CD4-positive, alpha-beta T cell treated with Interleukin-21 for 1 hour (primary cell): ENCODE data around the gene CCDC6.
"Not testable (repeated sequence)": the region's sequence is repeated elsewhere in the genome, so short reads cannot be mapped to it uniquely, and the experiment has no call there.

Experiments used
- DNase-seq: peaks from one replicate; pipeline ENCODE4 v3.0.0-alpha.2; 2020

Gene CCDC6

GRCh38 chr10:59906417-59907202, at the start of gene CCDC6:
Gene CCDC6 (minus strand): TSS chr10:59906556. CDS start chr10:59906424, 132 bp downstream.
- peak; percentile 92 for DNase-seq

- no peak for DNase-seq
Observed at GRCh38 chr10:59954296-59954695, 47.9 kb upstream of the CCDC6 start.

DNA sequence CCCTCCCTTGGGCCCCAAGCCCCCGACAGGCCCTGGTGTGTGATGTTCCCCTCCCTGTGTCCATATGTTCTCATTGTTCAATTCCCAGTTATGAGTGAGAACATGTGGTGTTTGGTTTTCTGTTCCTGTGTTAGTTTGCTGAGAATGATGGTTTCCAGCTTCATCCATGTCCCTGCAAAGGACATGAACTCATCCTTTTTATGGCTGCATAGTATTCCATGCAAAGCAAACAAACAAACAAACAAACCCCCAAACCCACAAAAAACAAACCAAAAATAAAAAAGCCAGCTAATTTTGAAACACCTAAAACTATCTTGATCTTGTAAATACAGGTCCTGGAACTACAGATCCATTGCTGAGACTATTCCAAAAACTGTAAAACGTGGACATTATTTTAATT, 47.4 kb upstream of the CCDC6 start:
- DNase-seq = not testable (repeated sequence)

DNA sequence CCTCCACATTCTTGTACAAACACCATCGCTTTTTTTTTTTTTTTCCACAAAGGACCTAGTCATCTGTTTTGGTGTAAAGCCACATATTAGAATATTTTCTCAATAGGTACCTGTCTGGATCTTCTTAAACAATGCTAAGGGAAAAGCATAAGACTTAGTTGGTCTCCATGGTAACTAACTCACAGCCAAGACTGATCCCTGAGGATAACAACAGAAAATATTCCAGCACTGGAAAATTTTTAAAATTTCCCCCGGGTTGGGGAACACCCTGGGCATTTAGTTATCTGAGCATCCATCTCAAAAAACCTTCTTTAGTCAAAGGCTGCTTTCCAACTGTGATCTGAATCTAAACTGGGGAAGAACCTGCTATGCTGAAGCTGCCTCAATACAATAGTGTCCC, 43.7 kb upstream of the CCDC6 start:
- no peak for DNase-seq

DNA sequence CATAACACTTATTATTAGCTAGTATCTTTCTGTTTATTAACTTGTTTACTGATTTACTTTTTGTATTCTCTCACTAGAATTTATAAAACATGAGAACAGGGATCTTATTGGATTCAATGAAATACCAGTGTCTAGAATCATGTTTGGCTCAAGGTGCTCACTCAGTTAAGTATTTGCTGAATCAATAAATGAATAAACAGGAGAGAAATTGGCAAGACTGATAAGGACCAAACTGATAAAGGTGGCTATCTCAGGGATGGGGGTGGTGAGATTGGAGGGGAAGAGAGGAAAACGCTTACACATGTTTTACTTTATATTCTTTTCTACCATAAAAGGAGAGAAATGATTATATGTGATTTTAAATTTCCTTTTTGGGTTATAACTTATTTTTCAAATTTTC, 43.3 kb upstream of the CCDC6 start:
- DNase-seq = no peak

DNA sequence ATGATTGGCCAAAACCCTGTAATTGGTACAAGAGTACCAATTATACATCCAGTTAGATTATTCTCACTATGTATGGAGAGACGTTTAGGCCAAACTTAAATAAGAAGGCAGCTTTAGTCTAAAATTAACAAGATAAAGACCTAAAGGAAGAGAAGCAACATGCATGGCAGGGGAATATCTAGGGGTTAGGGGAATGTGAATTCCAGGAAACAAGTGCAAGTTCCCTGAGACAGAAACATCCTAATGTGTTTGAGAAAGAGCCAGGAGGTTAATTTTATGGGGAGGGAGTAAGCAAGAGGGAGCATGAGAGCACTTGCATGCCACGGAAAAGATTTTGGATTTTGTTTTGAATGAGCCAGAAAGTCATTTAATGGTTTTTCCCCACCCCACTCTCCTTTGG, 39.6 kb upstream of the CCDC6 start:
- DNase-seq = no peak

DNA sequence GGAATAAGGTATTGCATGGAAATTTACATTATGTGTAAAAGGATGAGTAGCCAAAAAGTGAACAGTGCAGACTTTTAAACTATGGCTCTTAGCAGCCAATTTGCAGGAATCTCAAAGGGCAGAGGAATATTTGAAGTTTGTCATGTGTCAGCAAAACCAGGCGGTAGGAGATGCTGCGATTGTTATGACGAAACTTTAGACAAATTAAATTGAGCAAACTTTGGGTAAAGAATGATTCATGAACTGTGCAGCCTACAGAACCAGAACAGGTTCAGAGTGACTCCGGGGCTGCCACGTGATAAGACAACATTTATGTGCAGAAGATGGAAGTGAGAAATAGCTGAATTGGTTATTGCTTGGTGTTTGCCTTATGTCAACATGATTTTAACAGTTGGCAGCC, 39.2 kb upstream of the CCDC6 start:
- DNase-seq = no peak

GRCh38 chr10:59944339-59944935, 38.1 kb upstream of the CCDC6 start:
- DNase-seq = no peak

GRCh38 chr10:59942556-59942955, 36.2 kb upstream of the CCDC6 start:
- DNase-seq = no peak

GRCh38 chr10:59937720-59938119, 31.4 kb upstream of the CCDC6 start:
- no peak for DNase-seq

- DNase-seq = no peak
Observed at GRCh38 chr10:59934701-59935100, 28.3 kb upstream of the CCDC6 start.

DNA sequence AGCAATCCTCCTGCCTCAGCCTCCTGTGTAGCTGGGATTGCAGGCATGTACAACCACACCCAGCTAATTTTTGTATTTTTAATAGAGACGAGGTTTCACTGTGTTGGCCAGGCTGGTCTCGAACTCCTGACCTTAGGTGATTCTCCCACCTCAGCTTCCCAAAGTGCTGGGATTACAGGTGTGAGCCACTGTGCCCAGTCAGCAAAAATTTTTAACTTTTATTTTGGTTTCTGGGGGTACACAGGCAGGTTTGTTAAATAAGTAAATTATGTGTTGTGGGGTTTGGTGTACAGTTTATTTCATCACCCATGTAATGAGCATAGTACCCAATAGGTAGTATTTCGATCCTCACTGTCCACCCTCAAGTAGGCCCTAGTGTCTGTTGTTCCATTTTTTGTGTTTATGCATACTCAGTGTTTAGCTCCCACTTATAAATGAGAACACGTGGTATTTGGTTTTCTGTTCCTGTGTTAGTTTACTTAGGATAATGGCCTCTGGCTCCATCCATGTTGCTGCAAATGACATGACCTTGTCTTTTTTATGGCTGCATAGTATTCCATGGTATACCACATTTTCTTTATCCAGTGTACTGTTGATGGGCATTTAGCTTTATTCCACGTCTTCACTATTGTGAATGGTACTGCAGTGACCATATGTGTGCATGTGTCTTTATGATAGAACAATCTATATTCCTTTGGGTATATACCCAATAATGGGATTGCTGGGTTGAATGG, 24.6 kb upstream of the CCDC6 start:
- DNase-seq = not testable (repeated sequence)

- DNase-seq = no peak
Observed at GRCh38 chr10:59926086-59926485, 19.7 kb upstream of the CCDC6 start.

DNA sequence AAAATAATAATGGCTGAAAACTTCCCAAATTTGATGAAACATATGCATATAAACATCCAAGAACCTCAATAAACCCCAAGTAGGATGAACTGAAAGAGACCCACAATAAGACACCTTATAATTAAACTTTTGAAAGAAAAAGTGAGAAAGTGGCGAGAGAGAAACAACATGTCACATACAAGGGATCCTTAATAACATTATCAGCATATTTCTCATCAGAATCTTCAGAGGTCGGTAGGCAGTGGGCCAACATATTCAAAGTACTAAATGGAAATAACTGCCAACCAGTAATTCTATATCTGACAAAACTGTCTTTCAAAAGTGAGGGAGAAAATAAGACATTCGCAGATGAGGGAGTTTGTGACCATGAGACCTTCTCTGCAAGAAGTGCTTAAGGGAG, 16.6 kb upstream of the CCDC6 start:
- no peak for DNase-seq

DNA sequence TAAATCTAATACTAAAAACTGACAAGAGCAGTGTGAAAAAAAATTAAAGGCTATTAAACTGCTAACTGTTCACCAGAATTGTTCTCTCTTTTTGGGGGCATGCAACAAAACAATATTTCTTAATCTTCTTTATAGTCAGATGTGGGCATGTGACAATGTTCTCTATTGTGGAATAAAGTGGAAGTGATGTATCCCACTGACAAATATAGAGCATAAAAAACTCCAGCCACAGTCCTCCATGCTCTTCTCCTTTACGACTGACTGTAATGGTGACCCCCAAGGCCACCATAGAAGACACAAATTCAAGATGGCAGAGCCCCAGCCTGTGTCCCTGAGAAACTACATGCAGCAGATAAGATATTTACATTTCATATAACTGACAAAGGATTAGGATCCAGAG, 11.6 kb upstream of the CCDC6 start:
- DNase-seq = no peak

- no peak for DNase-seq
Observed at GRCh38 chr10:59913547-59914237, 7.3 kb upstream of the CCDC6 start.

- no peak for DNase-seq
Observed at GRCh38 chr10:59910867-59911266, 4.5 kb upstream of the CCDC6 start.

- DNase-seq = no peak
Observed at GRCh38 chr10:59909815-59910214, 3.5 kb upstream of the CCDC6 start.

GRCh38 chr10:59908808-59909143, 2.4 kb upstream of the CCDC6 start:
- DNase-seq = no peak

DNA sequence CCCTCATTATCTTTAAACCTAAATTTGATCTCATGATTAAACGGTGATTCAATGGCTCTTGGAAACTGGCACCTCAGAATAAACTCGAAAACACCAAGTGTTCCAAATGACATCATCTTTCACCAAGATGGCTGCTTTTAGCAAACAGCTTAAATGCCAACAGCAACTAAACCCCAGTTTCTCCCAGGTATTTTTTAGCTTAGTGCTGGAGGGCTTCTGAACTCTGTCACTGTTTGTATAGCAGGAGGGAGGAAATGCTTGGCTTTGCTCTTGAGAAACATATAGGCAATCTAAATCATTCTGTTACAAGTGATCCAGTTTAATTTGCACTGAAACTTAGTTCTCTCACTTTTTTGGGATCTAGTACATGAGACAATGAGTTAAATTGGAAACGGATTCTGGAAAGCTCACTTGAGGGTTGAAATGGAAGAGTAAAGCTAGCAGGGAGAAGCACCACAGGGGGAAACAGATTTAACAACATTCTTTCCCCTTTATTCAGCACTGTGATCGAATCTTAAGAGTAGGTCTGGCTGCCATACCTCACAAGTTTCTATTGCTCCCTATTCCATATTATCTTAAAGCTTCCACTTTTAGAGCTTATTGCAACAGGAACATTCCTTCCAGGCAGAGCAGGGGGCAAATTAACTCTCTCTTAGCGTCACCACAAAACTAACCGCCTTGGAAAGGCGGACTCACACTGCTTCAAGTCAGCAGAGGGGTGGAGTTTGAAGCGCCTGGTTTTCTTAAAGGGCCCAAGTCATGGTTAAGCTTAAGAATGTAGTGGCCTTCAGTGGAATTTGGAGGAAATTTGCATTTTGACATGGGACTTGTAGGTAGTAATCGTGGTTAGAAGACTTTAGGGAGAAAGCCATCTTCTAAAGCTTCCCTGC, 1.8 kb upstream of the CCDC6 start:
- DNase-seq = peak; percentile 59

DNA sequence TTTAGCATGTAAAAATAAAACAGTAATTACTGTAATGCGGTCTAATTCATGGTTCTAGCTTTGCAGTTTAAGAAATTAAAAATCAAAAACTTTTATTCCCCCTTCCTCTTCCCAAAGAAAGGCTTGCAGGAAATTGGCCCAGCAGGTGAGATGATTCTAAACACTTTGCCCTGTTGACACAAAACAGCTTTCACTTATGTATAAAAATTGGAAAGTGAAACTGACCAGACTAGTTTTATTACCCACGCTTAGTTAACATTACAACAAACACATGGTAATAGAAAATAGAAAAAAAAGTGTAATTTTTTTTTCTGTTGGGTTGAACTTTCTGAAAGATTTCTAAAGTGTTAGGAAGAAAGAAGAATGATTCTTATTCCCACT, 1.2 kb upstream of the CCDC6 start:
- DNase-seq = peak; percentile 18

GRCh38 chr10:59905731-59906416, 482 bp downstream of the CCDC6 start:
- no peak for DNase-seq
